Activated naive CD8-positive, alpha-beta T cell treated with anti-CD3 and anti-CD28 coated beads, Interleukin-2, amount 50 U/mL, for 24 hours (primary cell): ENCODE data around the gene POLG.
"Not testable (repeated sequence)": the region's sequence is repeated elsewhere in the genome, so short reads cannot be mapped to it uniquely, and the experiment has no call there.

Experiments
- ATAC-seq: fragments of 150-1000 bp; cut with Tn5 transposase; one replicate; pipeline ENCODE4 v1.10.0; 2021
- DNase-seq: peaks from one replicate; pipeline ENCODE4 v3.0.0; 2021
- H3K27ac Mint-ChIP-seq: one replicate; pipeline ENCODE4 v1.8.0; 2021; ENCODE audit warnings: mild to moderate bottlenecking, mixed read lengths
- H3K27me3 Mint-ChIP-seq: one replicate; pipeline ENCODE4 v1.8.0; 2021; ENCODE audit warnings: mixed read lengths
- H3K36me3 Mint-ChIP-seq: one replicate; pipeline ENCODE4 v1.8.0; 2021; ENCODE audit warnings: low read depth, mixed read lengths
- H3K4me1 Mint-ChIP-seq: one replicate; pipeline ENCODE4 v1.8.0; 2021; ENCODE audit warnings: mixed read lengths
- H3K4me3 Mint-ChIP-seq: one replicate; pipeline ENCODE4 v1.8.0; 2021; ENCODE audit warnings: mild to moderate bottlenecking, moderate library complexity, mixed read lengths
- H3K9me3 Mint-ChIP-seq: one replicate; pipeline ENCODE4 v1.8.0; 2021; ENCODE audit warnings: mixed read lengths

Gene POLG

GRCh38 chr15:89307791-89308190, 26.8 kb downstream of the POLG start:
- Mint-ChIP-seq H3K27ac (no peak overlapping the region), H3K9me3 (no peaks in the 10 kb centered on the region), H3K27me3 (no peaks in the 10 kb centered on the region), H3K4me1 (no peaks in the 10 kb centered on the region), H3K36me3 (peaks cover 75% of the 10 kb centered on the region), H3K4me3 (no peak overlapping the region)
- DNase-seq: no peak
- ATAC-seq: no peak

DNA sequence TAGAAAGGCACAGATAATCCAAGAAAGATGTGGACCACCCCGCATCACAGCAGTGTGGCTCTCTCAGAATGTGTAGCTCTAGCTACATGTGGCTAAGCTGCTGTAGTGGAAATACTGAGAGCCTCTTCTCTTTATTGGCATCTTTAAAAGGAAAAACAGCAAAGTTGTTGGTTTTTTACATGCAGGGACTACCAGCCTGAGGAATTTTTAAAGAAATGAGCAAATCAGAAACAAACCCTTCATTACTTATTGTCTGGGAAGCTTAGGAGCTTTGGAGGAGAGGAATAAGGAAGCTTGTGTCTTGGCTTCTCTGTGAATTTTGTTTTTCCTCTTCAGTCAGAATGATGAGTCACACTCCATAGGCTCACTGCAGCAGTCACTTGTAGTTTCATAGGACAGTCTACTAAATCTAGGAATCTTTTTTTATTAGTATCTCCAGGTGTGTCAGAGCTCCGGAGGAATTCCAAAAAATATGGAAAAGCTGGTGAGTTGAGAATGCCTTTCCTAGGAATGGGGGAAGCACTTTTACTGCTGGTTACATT, 27.5 kb downstream of the POLG start:
- ATAC-seq (no peak), DNase-seq (no peak)
- Mint-ChIP-seq H3K4me3 (no peak overlapping the region), H3K36me3 (peaks cover 75% of the 10 kb centered on the region), H3K27me3 (no peaks in the 10 kb centered on the region), H3K4me1 (no peaks in the 10 kb centered on the region), H3K9me3 (no peaks in the 10 kb centered on the region), H3K27ac (no peak overlapping the region)

DNA sequence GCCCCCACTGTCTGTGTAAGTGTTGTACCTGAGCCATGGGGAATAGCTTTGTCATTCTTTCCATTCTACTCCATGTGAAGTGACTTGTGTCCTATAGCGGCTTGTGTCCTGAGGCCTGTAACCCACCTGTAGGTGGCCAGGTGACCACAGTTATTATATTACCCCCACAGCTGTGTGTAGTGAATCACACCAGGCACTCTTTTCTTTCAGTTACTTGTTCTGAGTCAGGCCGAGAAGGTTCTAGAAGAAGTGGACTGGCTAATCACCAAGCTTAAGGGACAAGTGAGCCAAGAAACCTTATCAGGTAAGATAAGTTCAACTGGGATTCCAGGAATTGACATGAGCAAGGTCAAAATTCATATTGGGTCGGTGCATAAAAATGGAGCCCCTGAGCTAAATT, 29.2 kb downstream of the POLG start:
- Mint-ChIP-seq H3K4me1 (no peaks in the 10 kb centered on the region), H3K4me3 (no peak overlapping the region), H3K27me3 (no peaks in the 10 kb centered on the region), H3K9me3 (no peaks in the 10 kb centered on the region), H3K27ac (no peak overlapping the region), H3K36me3 (peaks cover 81% of the 10 kb centered on the region)
- ATAC-seq (no peak), DNase-seq (no peak)

- no peaks in the 10 kb centered on the region for H3K9me3 Mint-ChIP-seq
- peaks cover 80% of the 10 kb centered on the region for H3K36me3 Mint-ChIP-seq
These were observed 30.6 kb downstream of the POLG start for GRCh38 chr15:89303986-89304385.

GRCh38 chr15:89301304-89302089, 33.1 kb downstream of the POLG start:
- DNase-seq (no peak), ATAC-seq (no peak)
- peaks cover 70% of the 10 kb centered on the region for H3K36me3 Mint-ChIP-seq
- no peaks in the 10 kb centered on the region for H3K27me3 Mint-ChIP-seq
- no peak overlapping the region for H3K27ac Mint-ChIP-seq
- no peaks in the 10 kb centered on the region for H3K9me3 Mint-ChIP-seq
- H3K4me3 Mint-ChIP-seq: no peak overlapping the region
- no peaks in the 10 kb centered on the region for H3K4me1 Mint-ChIP-seq

More at GRCh38 chr15:89303986-89304385, 30.6 kb downstream of the POLG start:
- DNase-seq (no peak), ATAC-seq (no peak)
- H3K4me3 Mint-ChIP-seq: no peak overlapping the region
- H3K27ac Mint-ChIP-seq: no peak overlapping the region
- H3K4me1 Mint-ChIP-seq: no peaks in the 10 kb centered on the region
- no peaks in the 10 kb centered on the region for H3K27me3 Mint-ChIP-seq

- ATAC-seq (no peak), DNase-seq (no peak)
- no peak overlapping the region for H3K27ac Mint-ChIP-seq
- no peaks in the 10 kb centered on the region for H3K4me1 Mint-ChIP-seq
- H3K27me3 Mint-ChIP-seq: no peaks in the 10 kb centered on the region
- H3K9me3 Mint-ChIP-seq: no peaks in the 10 kb centered on the region
- no peak overlapping the region for H3K4me3 Mint-ChIP-seq
- peaks cover 64% of the 10 kb centered on the region for H3K36me3 Mint-ChIP-seq
These were observed 34.7 kb downstream of the POLG start for GRCh38 chr15:89299896-89300295.

DNA sequence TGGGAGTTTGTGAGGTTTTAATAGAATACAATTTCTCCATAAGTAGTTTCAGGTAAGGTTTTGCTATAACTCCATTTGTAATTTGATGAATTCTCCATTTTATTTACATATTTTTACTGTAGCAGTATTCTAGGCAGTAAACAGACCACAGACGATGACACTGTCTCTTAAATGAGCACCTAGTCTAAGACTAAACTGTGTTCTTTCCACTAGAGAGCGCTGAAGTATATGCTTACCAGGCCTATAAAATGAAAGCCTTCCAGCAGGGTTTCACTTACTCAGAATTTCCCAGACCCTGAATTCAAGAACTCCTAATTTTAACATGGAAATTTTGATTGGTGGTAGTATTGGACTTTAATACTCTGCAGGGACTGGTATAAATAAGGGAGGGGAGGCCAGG, 41.6 kb downstream of the POLG start:
- ATAC-seq (no peak), DNase-seq (no peak)
- H3K36me3 Mint-ChIP-seq: peaks cover 68% of the 10 kb centered on the region
- H3K27ac Mint-ChIP-seq: no peak overlapping the region
- H3K9me3 Mint-ChIP-seq: no peaks in the 10 kb centered on the region
- H3K27me3 Mint-ChIP-seq: no peaks in the 10 kb centered on the region
- H3K4me1 Mint-ChIP-seq: no peaks in the 10 kb centered on the region
- H3K4me3 Mint-ChIP-seq: no peak overlapping the region

GRCh38 chr15:89291934-89292438, 42.6 kb downstream of the POLG start:
- ATAC-seq: no peak
- Mint-ChIP-seq H3K4me3 (no peak overlapping the region), H3K27ac (no peak overlapping the region), H3K4me1 (no peaks in the 10 kb centered on the region), H3K27me3 (no peaks in the 10 kb centered on the region), H3K9me3 (no peaks in the 10 kb centered on the region), H3K36me3 (peaks cover 74% of the 10 kb centered on the region)
- no peak for DNase-seq

- DNase-seq (no peak), ATAC-seq (no peak)
- no peaks in the 10 kb centered on the region for H3K27me3 Mint-ChIP-seq
- H3K4me3 Mint-ChIP-seq: no peak overlapping the region
- H3K27ac Mint-ChIP-seq: no peak overlapping the region
- H3K9me3 Mint-ChIP-seq: no peaks in the 10 kb centered on the region
- peaks cover 3% of the 10 kb centered on the region for H3K4me1 Mint-ChIP-seq
- peaks cover 73% of the 10 kb centered on the region for H3K36me3 Mint-ChIP-seq
These were observed 51.4 kb downstream of the POLG start for GRCh38 chr15:89283201-89283600.

GRCh38 chr15:89282631-89283030, 52.0 kb downstream of the POLG start:
- Mint-ChIP-seq H3K27me3 (no peaks in the 10 kb centered on the region), H3K27ac (no peak overlapping the region), H3K9me3 (no peaks in the 10 kb centered on the region), H3K4me3 (no peak overlapping the region), H3K36me3 (peaks cover 70% of the 10 kb centered on the region), H3K4me1 (peaks cover 5% of the 10 kb centered on the region)
- no peak for DNase-seq
- no peak for ATAC-seq

GRCh38 chr15:89278307-89278706, 56.3 kb downstream of the POLG start:
- H3K4me3 Mint-ChIP-seq: no peak overlapping the region
- no peak for DNase-seq
- H3K27ac Mint-ChIP-seq: no peak overlapping the region
- peaks cover 5% of the 10 kb centered on the region for H3K4me1 Mint-ChIP-seq
- ATAC-seq: no peak
- peaks cover 62% of the 10 kb centered on the region for H3K36me3 Mint-ChIP-seq
- no peaks in the 10 kb centered on the region for H3K9me3 Mint-ChIP-seq
- no peaks in the 10 kb centered on the region for H3K27me3 Mint-ChIP-seq

DNA sequence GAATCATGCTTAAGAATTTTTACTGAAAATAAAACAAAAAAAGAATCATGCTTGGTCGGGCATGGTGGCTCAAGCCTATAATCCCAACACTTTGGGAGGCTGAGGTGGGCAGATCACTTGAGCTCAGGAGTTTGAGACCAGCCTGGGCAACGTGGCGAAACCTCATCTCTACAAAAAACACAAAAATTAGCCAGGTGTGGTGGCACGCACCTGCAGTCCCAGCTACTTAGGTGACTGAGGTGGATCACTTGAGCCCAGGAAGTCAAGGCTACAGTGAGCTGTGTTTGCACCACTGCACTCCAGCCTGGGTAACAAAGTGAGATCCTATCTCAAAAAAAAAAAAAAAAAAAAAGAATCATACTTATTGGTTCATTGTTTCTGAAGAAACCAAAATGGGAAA, 57.3 kb downstream of the POLG start:
- not testable (repeated sequence) for ATAC-seq, H3K4me1 Mint-ChIP-seq, H3K27me3 Mint-ChIP-seq, H3K4me3 Mint-ChIP-seq, H3K27ac Mint-ChIP-seq, H3K9me3 Mint-ChIP-seq, DNase-seq
- H3K36me3 Mint-ChIP-seq: peaks cover 56% of the 10 kb centered on the region
